Kidney (tissue), 22 donors: ENCODE data around the gene SCIMP. TPM values are rescaled to one million over a fixed set of nuclear protein-coding genes. Genes with fewer than 3 reads are reported as not detected.

Source experiments
- DNase-seq, 5 donors: peaks; one replicate each; pipeline ENCODE4 v3.0.0-alpha.2; 2013 to 2020
- FAIRE-seq: peaks from 2 replicates; lab custom pipeline; 2012; peaks lifted over from hg19 to GRCh38; lab: Jason Lieb, UNC
- H3K27ac ChIP-seq, 2 donors: one replicate each; pipeline ENCODE4 v1.7.0; 2013; ENCODE audit warnings: low read depth in 2 of 2, low read length in 2 of 2, inconsistent platforms in 1 of 2
- H3K27me3 ChIP-seq: one replicate; pipeline ENCODE4 v1.7.1; 2013; ENCODE audit warnings: low read length, inconsistent platforms; ENCODE audit not compliant: control insufficient read depth, insufficient read depth
- H3K36me3 ChIP-seq, 3 donors: one replicate each; pipeline versions ENCODE4 v1.7.0 to v1.7.1; 2013; ENCODE audit warnings: low read length in 3 of 3, control low read depth in 1 of 3, inconsistent platforms in 1 of 3; ENCODE audit not compliant: insufficient read depth in 3 of 3, control insufficient read depth in 2 of 3
- H3K4me1 ChIP-seq, 3 donors: one replicate each; pipeline versions ENCODE4 v1.7.0 to v1.7.1; 2013; ENCODE audit warnings: low read length in 3 of 3, inconsistent platforms in 1 of 3, low read depth in 1 of 3; ENCODE audit not compliant: control insufficient read depth in 2 of 3, insufficient read depth in 2 of 3
- H3K4me3 ChIP-seq, 3 donors: one replicate each; pipeline versions ENCODE4 v1.7.0 to v1.8.1; 2013; ENCODE audit warnings: low read length in 3 of 3, control low read depth in 1 of 3, inconsistent platforms in 1 of 3
- H3K9ac ChIP-seq, 3 donors: one replicate each; pipeline versions ENCODE4 v1.7.0 to v1.7.1; 2013; ENCODE audit warnings: low read length in 3 of 3, control low read depth in 1 of 3, inconsistent platforms in 1 of 3
- H3K9me3 ChIP-seq, 3 donors: one replicate each; pipeline versions ENCODE4 v1.7.0 to v1.7.1; 2013; ENCODE audit warnings: low read length in 3 of 3, control low read depth in 1 of 3, inconsistent platforms in 1 of 3; ENCODE audit not compliant: control insufficient read depth in 2 of 3, insufficient read depth in 1 of 3
- CTCF ChIP-seq: IDR thresholded peaks from 3 replicates; pipeline ENCODE4 v1.5.1; 2012; ENCODE audit warnings: mild to moderate bottlenecking, moderate library complexity, borderline replicate concordance; ENCODE audit not compliant: insufficient read depth; ENCODE audit errors: extremely low read depth
- intact Hi-C: fragments of 100-400 bp; cut with DNase I; formaldehyde crosslinking; loops from one replicate; pipeline ENCODE4 v1.11.1; 2022
- long read RNA-seq, 10 donors: library from polyadenylated mRNA in 1 of 10; unstranded in 1 of 10; transcript quantifications; one replicate each; pipeline ENCODE4 v2.0.0 and lab custom pipeline, GENCODE V29; 2021 to 2026
- polyA plus RNA-seq: library from polyadenylated mRNA; stranded (reverse); fragments of 350-450 nt; fragmentation: Illumina TruSeq; extraction: RNeasy Lipid Tissue Mini Kit (QIAGEN cat#74804); gene quantifications from one replicate; pipeline ENCODE4 v1.2.3, GENCODE V29; 2014; ENCODE audit warnings: low read depth, low replicate concordance; ENCODE audit not compliant: insufficient read depth
- total RNA-seq: library from RNA; stranded (reverse); fragmentation: NEBNext Ultra II Directional; extraction: Animal tissue kit (Norgen Biotek cat#: 25700); gene quantifications from one replicate; pipeline ENCODE4 v1.2.1, GENCODE V29; 2021
- donor health status: control.
- donor health status: control.
- donor health status: control.
- donor health status: control.
- donor health status: control.
- donor health status: DM: yes; HTN: yes; CAD: no.
- donor health status: Normal renal cell carcinoma (clear cell type).

Gene SCIMP
- total RNA-seq (7.6 TPM), polyA plus RNA-seq (0.37 TPM)
- long read RNA-seq, donor 1, result 0 reads
- long read RNA-seq, donor 2, result 0 reads
- long read RNA-seq, donor 3, partial matches to known transcripts, result 0 of 1 reads
- long read RNA-seq, donor 3, other reads (novel, unspliced or antisense), result 0 of 1 reads
- long read RNA-seq, donor 4, result 0 reads
- long read RNA-seq, donor 5, result 0 reads
- long read RNA-seq, donor 6, result 0 reads
- long read RNA-seq, donor 7, partial matches to known transcripts, result 0 of 3 reads
- long read RNA-seq, donor 7, other reads (novel, unspliced or antisense), result 3 of 3 reads
- long read RNA-seq, donor 8, result 0 reads
- long read RNA-seq, donor 9, result 0 reads
- long read RNA-seq, donor 10, result 0 reads

DNA sequence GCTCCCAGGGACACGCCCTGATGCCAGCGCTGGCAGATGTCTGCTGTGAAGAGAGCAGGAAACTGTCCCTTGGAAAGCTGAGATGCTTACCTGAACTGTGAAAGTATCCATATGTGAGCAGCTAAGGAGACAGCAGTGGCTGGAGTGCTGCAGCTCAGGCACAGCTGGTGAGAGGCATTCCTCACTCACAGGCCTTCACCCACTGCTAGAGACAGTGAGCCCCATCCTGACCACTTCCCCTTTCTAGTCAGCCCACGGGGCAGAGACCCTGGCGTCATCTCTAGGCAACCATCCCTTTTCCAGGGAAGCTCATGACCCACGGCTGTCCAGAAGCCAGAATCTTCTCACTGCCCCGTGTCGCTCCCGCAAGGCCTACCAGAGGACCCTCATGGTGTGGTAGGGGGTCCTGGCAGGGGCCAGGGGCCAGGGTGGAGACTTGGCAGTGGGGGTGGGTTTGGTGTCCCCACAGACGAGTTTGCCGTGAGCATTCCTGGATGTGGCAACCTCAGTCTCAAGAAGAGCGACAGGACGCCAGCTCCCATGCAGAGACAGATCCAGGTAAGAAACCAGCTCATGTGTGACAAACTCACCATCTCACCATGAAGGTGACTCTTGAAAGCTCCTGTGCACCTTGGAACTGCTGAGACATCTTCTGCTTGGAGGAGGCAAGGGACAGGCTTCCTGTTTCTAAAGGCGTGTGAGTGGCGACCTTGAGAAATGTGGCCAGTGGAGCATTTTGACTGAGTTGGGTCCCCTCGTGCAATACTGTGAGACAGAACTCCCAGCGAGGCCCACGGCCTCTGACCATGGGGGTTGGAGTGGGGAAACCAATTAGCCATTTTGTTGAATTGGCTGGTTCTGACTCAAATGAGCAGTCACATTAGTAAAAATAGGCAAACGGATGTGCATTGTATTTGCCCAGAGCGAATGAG lies at the start of gene SCIMP:
Gene SCIMP (minus strand): TSS at position 216 of the 932 bp plus-strand sequence. CDS start 105 bp downstream, at position 111.
- no peak for FAIRE-seq
- no peak for DNase-seq
- Histone ChIP-seq H3K9ac (no peak within 1 kb of the TSS), H3K27ac (no peak within 1 kb of the TSS), H3K36me3 (no peaks in the 10 kb centered on the region), H3K4me3 (no peak within 1 kb of the TSS), H3K27me3 (no peaks in the 10 kb centered on the region), H3K4me1 (no peaks in the 10 kb centered on the region), H3K9me3 (no peaks in the 10 kb centered on the region)
- no peak for TF ChIP-seq CTCF
- intact Hi-C loops, result no loop called here

GRCh38 chr17:5283571-5284315 lies 49.1 kb upstream of the SCIMP start:
- no peak overlapping the region for H3K27ac ChIP-seq
- H3K36me3 ChIP-seq, result no peaks in the 10 kb centered on the region
- no peaks in the 10 kb centered on the region for H3K27me3 ChIP-seq
- H3K4me1 ChIP-seq, result peaks cover 0 to 2% (median 0%) of the 10 kb centered on the region in 3 donors
- H3K4me3 ChIP-seq, result peak overlapping the region; percentile 17 to 70 (median 28)
- H3K9me3 ChIP-seq, result no peaks in the 10 kb centered on the region
- intact Hi-C loops, result no loop called here
- TF ChIP-seq CTCF, result no peak
- no peak overlapping the region for H3K9ac ChIP-seq
- peak in 1 of 5 donors; percentile 2 for DNase-seq
- no peak for FAIRE-seq

- H3K9me3 ChIP-seq, result no peaks in the 10 kb centered on the region
- no peaks in the 10 kb centered on the region for H3K36me3 ChIP-seq
- H3K9ac ChIP-seq, result peak overlapping the region; percentile 51 to 55 (median 52)
- no peak for TF ChIP-seq CTCF
- H3K4me1 ChIP-seq, result peaks cover 0 to 2% (median 0%) of the 10 kb centered on the region in 3 donors
- intact Hi-C loops, result no loop called here
- FAIRE-seq (no peak), DNase-seq (peak; percentile 12 to 81 (median 20))
- H3K4me3 ChIP-seq, result peak overlapping the region; percentile 70 to 76 (median 73)
- H3K27me3 ChIP-seq, result no peaks in the 10 kb centered on the region
- no peak overlapping the region for H3K27ac ChIP-seq
These were observed 48.1 kb upstream of the SCIMP start for GRCh38 chr17:5282642-5283217.
